Esophagus squamous epithelium (tissue), 5 donors: Measurements from ENCODE around the gene KRTAP10-9. TPM values are rescaled to one million over a fixed set of nuclear protein-coding genes. Genes with fewer than 3 reads are reported as not detected.

Experiments used
- DNase-seq: peaks from one replicate; lab custom pipeline; 2025; lab: John Stamatoyannopoulos, UW
- H3K27ac ChIP-seq, 4 donors: fragments of 200-600 bp; sonication (generic); one replicate each; pipeline ENCODE4 v1.5.1; 2016 to 2019; ENCODE audit warnings: mild to moderate bottlenecking in 1 of 4
- H3K27me3 ChIP-seq, 4 donors: fragments of 200-600 bp; sonication (generic); 1 replicate in 3 of 4; 2 replicates in 1 of 4; pipeline versions ENCODE4 v1.5.1 to v1.6.0; 2017 to 2021; ENCODE audit warnings: antibody characterized with exemption in 1 of 4
- H3K36me3 ChIP-seq, 3 donors: fragments of 200-600 bp; sonication (generic); one replicate each; pipeline ENCODE4 v1.5.1; 2016 to 2019
- H3K4me1 ChIP-seq, 3 donors: fragments of 200-600 bp; sonication (generic); one replicate each; pipeline ENCODE4 v1.5.1; 2017 to 2019
- H3K4me3 ChIP-seq, 4 donors: fragments of 200-600 bp; sonication (generic); 1 replicate in 3 of 4; 2 replicates in 1 of 4; pipeline ENCODE4 v1.5.1; 2016 to 2019; ENCODE audit warnings: mild to moderate bottlenecking in 2 of 4, moderate library complexity in 1 of 4
- H3K9me3 ChIP-seq, 3 donors: fragments of 200-600 bp; sonication (generic); one replicate each; pipeline ENCODE4 v1.5.1; 2016 to 2019
- CTCF ChIP-seq, 6 experiments: fragments of 450-650 bp in 4 of 6; fragments of 200-600 bp in 2 of 6; sonication (generic) in 2 of 6; IDR thresholded peaks; one replicate each; pipeline ENCODE4 v1.5.1; 2016 to 2019; ENCODE audit warnings: antibody characterized with exemption in 6 of 6, mild to moderate bottlenecking in 4 of 6, moderate library complexity in 4 of 6
- POLR2A ChIP-seq, 4 donors: fragments of 450-650 bp; IDR thresholded peaks; one replicate each; pipeline ENCODE4 v1.6.1; 2017; ENCODE audit warnings: antibody characterized with exemption in 4 of 4, mild to moderate bottlenecking in 4 of 4, moderate library complexity in 3 of 4
- WGBS, 2 donors: methylation state at CpG; one replicate each; pipeline ENCODE4 v1.1.5; 2018; 5-methylcytosine and 5-hydroxymethylcytosine counted together
- intact Hi-C: fragments of 100-400 bp; cut with DNase I; formaldehyde crosslinking; loops from one replicate; pipeline ENCODE4 v1.15.0; 2022
- total RNA-seq, 4 donors: library from RNA; depleted of rRNA; stranded (reverse); fragments of >200 nt; gene quantifications; one replicate each; pipeline ENCODE4 v1.1.0, GENCODE V29; 2016
- donor health status: DM: yes; HTN: yes; CAD: no.

The KRTAP10-9 gene
- total RNA-seq, 4 donors from 2014 or later: not detected

GRCh38 chr21:44616591-44616926 lies 10.3 kb upstream of the KRTAP10-9 start:
- TF ChIP-seq POLR2A (IDR thresholded peaks at IDR 0.05) (no peak), CTCF (IDR thresholded peaks at IDR 0.05) (no peak)
- no peaks in the 10 kb centered on the region for H3K4me1 ChIP-seq
- H3K4me3 ChIP-seq: no peak overlapping the region
- H3K27me3 ChIP-seq: peaks cover 0 to 64% (median 0%) of the 10 kb centered on the region in 4 donors
- no peaks in the 10 kb centered on the region for H3K36me3 ChIP-seq
- DNase-seq: no peak
- 35 to 43% methylated on average over 4 to 15 of the region's 16 CpGs for WGBS, 2 donors
- H3K9me3 ChIP-seq: peaks cover 0 to 10% (median 0%) of the 10 kb centered on the region in 3 donors
- intact Hi-C loops: no loop called here
- no peak overlapping the region for H3K27ac ChIP-seq

DNA sequence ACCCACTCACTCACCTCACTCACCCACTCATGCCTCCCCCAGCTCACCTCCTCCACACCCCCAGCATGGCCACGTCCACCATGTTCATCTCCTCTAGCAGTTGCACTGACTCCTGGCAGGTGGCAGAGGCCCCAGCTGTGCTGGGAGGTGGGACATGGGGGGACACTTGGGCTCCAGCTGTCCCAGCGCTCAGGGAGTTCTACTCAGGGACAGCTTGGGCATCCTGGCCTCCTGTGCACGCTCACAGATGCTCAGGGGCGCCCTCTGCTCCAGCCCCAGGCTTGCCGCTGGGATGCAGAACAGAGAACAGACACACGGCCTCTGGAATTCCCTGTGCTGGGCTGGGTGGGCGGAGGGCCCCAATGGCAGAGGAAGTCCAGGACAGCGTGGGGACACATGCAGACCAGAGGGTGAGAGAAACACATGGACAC lies 9.8 kb upstream of the KRTAP10-9 start:
- intact Hi-C loops: no loop called here
- no peaks in the 10 kb centered on the region for H3K36me3 ChIP-seq
- DNase-seq: no peak
- H3K4me3 ChIP-seq: no peak overlapping the region
- 46 to 80% methylated on average over 1 to 4 of the region's 8 CpGs for WGBS, 2 donors
- no peak for TF ChIP-seq POLR2A (IDR thresholded peaks at IDR 0.05)
- no peak for TF ChIP-seq CTCF (IDR thresholded peaks at IDR 0.05)
- peaks cover 0 to 11% (median 0%) of the 10 kb centered on the region in 3 donors for H3K9me3 ChIP-seq
- H3K27ac ChIP-seq: no peak overlapping the region
- H3K27me3 ChIP-seq: peaks cover 0 to 58% (median 0%) of the 10 kb centered on the region in 4 donors
- no peaks in the 10 kb centered on the region for H3K4me1 ChIP-seq

DNA sequence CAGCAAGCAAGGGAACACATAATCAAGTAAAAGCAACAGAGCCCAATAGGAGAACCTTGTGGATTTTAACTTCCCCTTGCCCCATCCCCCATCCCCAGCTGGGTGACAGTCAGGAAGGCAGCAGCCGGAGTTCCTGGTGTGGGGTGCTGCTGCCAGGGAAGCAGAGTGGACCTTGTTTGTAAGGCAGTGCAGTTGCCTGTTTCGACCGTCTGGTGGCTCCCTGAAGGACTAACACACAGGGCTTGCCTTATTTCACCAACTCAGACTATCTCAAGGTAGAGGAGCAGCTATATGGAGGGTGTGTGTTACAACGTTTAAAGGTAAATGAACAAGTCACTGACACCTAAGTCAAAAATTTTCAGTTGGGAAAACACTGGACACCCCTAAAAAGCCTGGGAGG lies 8.4 kb upstream of the KRTAP10-9 start:
- H3K27ac ChIP-seq: no peak overlapping the region
- WGBS, 2 donors: 38 to 59% methylated on average over 4 of the region's 4 CpGs
- H3K36me3 ChIP-seq: no peaks in the 10 kb centered on the region
- DNase-seq: no peak
- intact Hi-C loops: no loop called here
- TF ChIP-seq POLR2A (IDR thresholded peaks at IDR 0.05): no peak
- TF ChIP-seq CTCF (IDR thresholded peaks at IDR 0.05): no peak
- H3K4me1 ChIP-seq: no peaks in the 10 kb centered on the region
- no peak overlapping the region for H3K4me3 ChIP-seq
- H3K9me3 ChIP-seq: peaks cover 0 to 25% (median 11%) of the 10 kb centered on the region in 3 donors
- peaks cover 0 to 44% (median 0%) of the 10 kb centered on the region in 4 donors for H3K27me3 ChIP-seq

GRCh38 chr21:44618909-44619308 lies 8.0 kb upstream of the KRTAP10-9 start:
- Histone ChIP-seq H3K27ac (no peak overlapping the region), H3K4me1 (no peaks in the 10 kb centered on the region), H3K4me3 (no peak overlapping the region), H3K9me3 (peaks cover 0 to 29% (median 11%) of the 10 kb centered on the region in 3 donors), H3K27me3 (peaks cover 0 to 40% (median 0%) of the 10 kb centered on the region in 4 donors), H3K36me3 (no peaks in the 10 kb centered on the region)
- DNase-seq: no peak
- 47 to 55% methylated on average over 2 to 3 of the region's 3 CpGs for WGBS, 2 donors
- intact Hi-C loops: no loop called here
- TF ChIP-seq CTCF (IDR thresholded peaks at IDR 0.05): no peak

- no peak for TF ChIP-seq CTCF (IDR thresholded peaks at IDR 0.05)
- TF ChIP-seq POLR2A (IDR thresholded peaks at IDR 0.05): no peak
- intact Hi-C loops: no loop called here
These were observed 7.0 kb upstream of the KRTAP10-9 start for GRCh38 chr21:44619886-44620285.

More at GRCh38 chr21:44619886-44620285, 7.0 kb upstream of the KRTAP10-9 start:
- Histone ChIP-seq H3K27me3 (peaks cover 0 to 30% (median 0%) of the 10 kb centered on the region in 4 donors), H3K9me3 (peaks cover 0 to 38% (median 11%) of the 10 kb centered on the region in 3 donors), H3K27ac (no peak overlapping the region), H3K4me1 (no peaks in the 10 kb centered on the region), H3K36me3 (no peaks in the 10 kb centered on the region), H3K4me3 (no peak overlapping the region)
- WGBS, 2 donors: 84 to 86% methylated on average over 6 of the region's 6 CpGs
- DNase-seq: no peak
